Peyer's patch (tissue), 4 donors: ENCODE data around the gene UBE3C.

Experiments used
- POLR2A ChIP-seq, 2 donors: fragments of 450-650 bp; IDR thresholded peaks; one replicate each; pipeline ENCODE4 v1.5.1; 2017; ENCODE audit warnings: antibody characterized with exemption in 2 of 2, mild to moderate bottlenecking in 2 of 2, moderate library complexity in 2 of 2
- TF ChIP-seq, protein P1 (sequence below), 6 experiments: fragments of 450-650 bp in 4 of 6; fragments of 200-600 bp in 2 of 6; sonication (generic) in 1 of 6; IDR thresholded peaks; one replicate each; pipeline ENCODE4 v1.5.1; 2017 to 2019; ENCODE audit warnings: antibody characterized with exemption in 6 of 6, mild to moderate bottlenecking in 3 of 6, moderate library complexity in 1 of 6

DNA sequence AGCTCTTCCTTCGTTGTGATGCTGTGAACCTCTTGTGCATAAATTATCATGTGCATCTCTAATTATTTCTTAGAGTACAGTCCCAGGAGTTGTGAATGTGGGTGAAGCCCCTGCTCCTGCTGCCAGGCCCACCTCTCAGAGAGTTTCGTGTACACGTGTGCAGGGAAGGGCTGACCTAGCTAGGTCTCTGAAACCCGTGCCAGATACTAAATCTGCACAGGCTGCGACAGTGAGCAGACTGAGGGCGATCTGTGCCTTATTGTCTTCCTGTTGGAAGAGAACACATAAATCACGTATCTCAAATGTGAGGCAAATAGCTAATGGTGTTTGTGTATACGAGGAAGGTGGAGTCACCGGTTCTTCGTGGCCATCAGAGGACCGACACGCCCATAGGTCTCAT is 126.3 kb downstream of the UBE3C start:
- TF ChIP-seq, protein P1, sequence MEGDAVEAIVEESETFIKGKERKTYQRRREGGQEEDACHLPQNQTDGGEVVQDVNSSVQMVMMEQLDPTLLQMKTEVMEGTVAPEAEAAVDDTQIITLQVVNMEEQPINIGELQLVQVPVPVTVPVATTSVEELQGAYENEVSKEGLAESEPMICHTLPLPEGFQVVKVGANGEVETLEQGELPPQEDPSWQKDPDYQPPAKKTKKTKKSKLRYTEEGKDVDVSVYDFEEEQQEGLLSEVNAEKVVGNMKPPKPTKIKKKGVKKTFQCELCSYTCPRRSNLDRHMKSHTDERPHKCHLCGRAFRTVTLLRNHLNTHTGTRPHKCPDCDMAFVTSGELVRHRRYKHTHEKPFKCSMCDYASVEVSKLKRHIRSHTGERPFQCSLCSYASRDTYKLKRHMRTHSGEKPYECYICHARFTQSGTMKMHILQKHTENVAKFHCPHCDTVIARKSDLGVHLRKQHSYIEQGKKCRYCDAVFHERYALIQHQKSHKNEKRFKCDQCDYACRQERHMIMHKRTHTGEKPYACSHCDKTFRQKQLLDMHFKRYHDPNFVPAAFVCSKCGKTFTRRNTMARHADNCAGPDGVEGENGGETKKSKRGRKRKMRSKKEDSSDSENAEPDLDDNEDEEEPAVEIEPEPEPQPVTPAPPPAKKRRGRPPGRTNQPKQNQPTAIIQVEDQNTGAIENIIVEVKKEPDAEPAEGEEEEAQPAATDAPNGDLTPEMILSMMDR (IDR thresholded peaks at IDR 0.05), result no peak
- no peak for TF ChIP-seq POLR2A (IDR thresholded peaks at IDR 0.05)
